Heart right ventricle (tissue), 16 donors: ENCODE results near the gene ELMO1. TPM values are rescaled to one million over a fixed set of nuclear protein-coding genes. Genes with fewer than 3 reads are reported as not detected.

Experiments used
- ATAC-seq, 8 donors: fragments of 200-7000 bp; cut with Tn5 transposase; one replicate each; pipeline ENCODE4 v1.9.1; 2020; ENCODE audit warnings: mild to moderate bottlenecking in 8 of 8, moderate library complexity in 8 of 8, moderate number of reproducible peaks in 1 of 8
- DNase-seq, 2 donors: peaks; one replicate each; pipeline ENCODE4 v3.0.0-alpha.2; 2020
- H3K27ac ChIP-seq, 10 donors: fragments of 200-600 bp; sonication (generic) in 2 of 10; one replicate each; pipeline versions ENCODE4 v1.5.0 to v1.8.0; 2020 to 2022; ENCODE audit warnings: mild to moderate bottlenecking in 3 of 10
- H3K27me3 ChIP-seq, 7 donors: fragments of 200-600 bp; one replicate each; pipeline ENCODE4 v1.8.0; 2021 to 2022; ENCODE audit warnings: mild to moderate bottlenecking in 2 of 7
- H3K36me3 ChIP-seq, 9 donors: fragments of 200-600 bp; sonication (generic) in 1 of 9; one replicate each; pipeline versions ENCODE4 v1.5.0 to v1.8.0; 2020 to 2022; ENCODE audit warnings: mild to moderate bottlenecking in 2 of 9
- H3K4me1 ChIP-seq, 9 donors: fragments of 200-600 bp; sonication (generic) in 1 of 9; one replicate each; pipeline versions ENCODE4 v1.5.0 to v1.8.0; 2020 to 2022; ENCODE audit warnings: mild to moderate bottlenecking in 4 of 9
- H3K4me3 ChIP-seq, 10 donors: fragments of 200-600 bp; sonication (generic) in 2 of 10; one replicate each; pipeline versions ENCODE4 v1.5.0 to v1.8.0; 2020 to 2022; ENCODE audit warnings: mild to moderate bottlenecking in 7 of 10, moderate library complexity in 2 of 10
- H3K9me3 ChIP-seq, 11 donors: fragments of 200-600 bp in 10 of 11; sonication (generic) in 2 of 11; one replicate each; pipeline versions ENCODE4 v1.5.0 to v1.8.0; 2013 to 2022; ENCODE audit warnings: mild to moderate bottlenecking in 2 of 11, control low read depth in 1 of 11, moderate library complexity in 1 of 11
- WGBS, 2 donors: extraction: QIAGEN DNeasy Blood & Tissue Kit; methylation state at CpG; one replicate each; pipeline ENCODE4 v1.1.7; 2013; ENCODE audit warnings: inconsistent platforms in 1 of 2; 5-methylcytosine and 5-hydroxymethylcytosine counted together
- intact Hi-C, 10 donors: fragments of 100-400 bp; cut with DNase I; formaldehyde crosslinking; loops; one replicate each; pipeline versions ENCODE4 v1.11.1 to v1.14.2; 2022
- polyA plus RNA-seq, 2 donors: library from polyadenylated mRNA; stranded (reverse); fragments of 200-250 nt; gene quantifications; one replicate each; pipeline ENCODE4 v1.2.3, GENCODE V29; 2013
- total RNA-seq, 10 donors: library from RNA; stranded (reverse); fragmentation: NEBNext Ultra II Directional in 3 of 10; extraction: Animal tissue kit (Norgen Biotek cat#: 25700) in 3 of 10; gene quantifications; one replicate each; pipeline versions ENCODE4 v1.2.1 to v1.2.4, GENCODE V29; 2021 to 2023
- TF ChIP-seq, protein P1 (sequence below), 9 donors: fragments of 200-600 bp; sonication (generic) in 2 of 9; IDR thresholded peaks; one replicate each; pipeline versions ENCODE4 v1.5.0 to v1.8.0; 2021 to 2022; ENCODE audit warnings: antibody characterized with exemption in 9 of 9, mild to moderate bottlenecking in 5 of 9, moderate library complexity in 1 of 9
- donor health status: Arrhythmogenic right ventricular cardiomyopathy.
- donor health status: ischemic (EF 13 %, LVEDD 7.1; RV severe dilation, severe dysfunction).
- donor health status: healthy with polysubstance abuse.
- donor health status: DM: no; HTN: yes; CAD: no.
- donor health status: DM: no; HTN: no; CAD: no.
- donor health status: ischemic (EF 25% LVEDD 6.9; RV normal size, moderate dysfunction).
- donor health status: ischemic (EF 25% LVEDD 5.7; RV mildly dilated, moderate dysfunction).
- donor health status: healthy.
- donor health status: DM: yes; HTN: yes; CAD: no.
- donor health status: Ischemic cardiomyopathy.
- donor health status: ischemic (EF 35%, LVEDD 5.7; RV mildly dilated, moderate dysfunction).
- donor health status: nonischemic (EF 11% LVEDD 7.7; RV severe dilation, severe dysfunction).
- donor health status: DM: yes; HTN: yes; CAD: no.
- donor health status: PGD.
- donor health status: ischemic (EF 29% LVEDD 5.4; RV normal size, mild dysfunction).
- donor health status: nonischemic (EF 23%, LVEDD 6.1; RV moderate dilation, normal function).

ELMO1 gene
- total and polyA plus RNA-seq, 12 donors = 8.5 to 18.0 (median 13.9) TPM

GRCh38 chr7:37231613-37232012 is 217.1 kb downstream of the ELMO1 start:
- no peak overlapping the region for H3K4me3 ChIP-seq
- H3K4me1 ChIP-seq = peaks cover 0 to 26% (median 3%) of the 10 kb centered on the region in 9 donors
- no peak overlapping the region for H3K27ac ChIP-seq
- WGBS, 2 donors = 97 to 99% methylated on average over 6 of the region's 6 CpGs
- no peak for DNase-seq
- H3K36me3 ChIP-seq = peaks cover 0 to 8% (median 0%) of the 10 kb centered on the region in 9 donors
- no peak for ATAC-seq
- intact Hi-C loops = loop anchor here in 7 of 10 donors (5.0 to 10.0 kb wide), 4 partner anchors 263 to 603 kb away; no protein-coding TSS in a partner anchor
- H3K27me3 ChIP-seq = no peaks in the 10 kb centered on the region
- H3K9me3 ChIP-seq = no peaks in the 10 kb centered on the region
- TF ChIP-seq, protein P1, sequence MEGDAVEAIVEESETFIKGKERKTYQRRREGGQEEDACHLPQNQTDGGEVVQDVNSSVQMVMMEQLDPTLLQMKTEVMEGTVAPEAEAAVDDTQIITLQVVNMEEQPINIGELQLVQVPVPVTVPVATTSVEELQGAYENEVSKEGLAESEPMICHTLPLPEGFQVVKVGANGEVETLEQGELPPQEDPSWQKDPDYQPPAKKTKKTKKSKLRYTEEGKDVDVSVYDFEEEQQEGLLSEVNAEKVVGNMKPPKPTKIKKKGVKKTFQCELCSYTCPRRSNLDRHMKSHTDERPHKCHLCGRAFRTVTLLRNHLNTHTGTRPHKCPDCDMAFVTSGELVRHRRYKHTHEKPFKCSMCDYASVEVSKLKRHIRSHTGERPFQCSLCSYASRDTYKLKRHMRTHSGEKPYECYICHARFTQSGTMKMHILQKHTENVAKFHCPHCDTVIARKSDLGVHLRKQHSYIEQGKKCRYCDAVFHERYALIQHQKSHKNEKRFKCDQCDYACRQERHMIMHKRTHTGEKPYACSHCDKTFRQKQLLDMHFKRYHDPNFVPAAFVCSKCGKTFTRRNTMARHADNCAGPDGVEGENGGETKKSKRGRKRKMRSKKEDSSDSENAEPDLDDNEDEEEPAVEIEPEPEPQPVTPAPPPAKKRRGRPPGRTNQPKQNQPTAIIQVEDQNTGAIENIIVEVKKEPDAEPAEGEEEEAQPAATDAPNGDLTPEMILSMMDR (IDR thresholded peaks at IDR 0.05) = no peak

DNA sequence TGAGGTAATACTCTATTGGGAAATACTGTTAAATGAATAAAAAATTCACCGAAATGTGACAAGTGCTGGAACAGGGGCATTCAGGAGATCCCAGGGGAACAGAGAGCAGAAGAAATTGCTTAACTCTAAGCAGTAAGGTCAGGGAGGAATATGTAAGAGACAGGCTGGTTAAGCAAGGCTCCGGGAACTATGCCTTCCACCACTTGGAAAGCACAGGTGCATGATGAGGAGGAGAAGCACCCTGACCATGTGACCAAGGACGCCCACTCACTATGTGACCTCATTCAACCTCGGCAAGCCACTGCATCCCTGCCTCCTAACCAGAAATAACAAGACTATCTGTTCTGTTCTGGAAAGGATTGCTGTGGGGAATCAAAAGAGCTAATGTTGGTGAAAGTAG is 218.4 kb downstream of the ELMO1 start:
- TF ChIP-seq, protein P1 (IDR thresholded peaks at IDR 0.05) = no peak
- intact Hi-C loops = loop anchor here in 7 of 10 donors (5.0 to 10.0 kb wide), 4 partner anchors 265 to 605 kb away; no protein-coding TSS in a partner anchor
- WGBS, 2 donors = 58 to 65% methylated on average over 4 of the region's 4 CpGs
- Histone ChIP-seq H3K4me3 (no peak overlapping the region), H3K9me3 (no peaks in the 10 kb centered on the region), H3K27ac (peak overlapping the region in 1 of 10 donors; percentile 9), H3K27me3 (no peaks in the 10 kb centered on the region), H3K36me3 (peaks cover 0 to 8% (median 0%) of the 10 kb centered on the region in 9 donors), H3K4me1 (peaks cover 0 to 22% (median 3%) of the 10 kb centered on the region in 9 donors)
- ATAC-seq (peak; percentile 55 to 97 (median 84)), DNase-seq (peak; percentile 24 to 46)

DNA sequence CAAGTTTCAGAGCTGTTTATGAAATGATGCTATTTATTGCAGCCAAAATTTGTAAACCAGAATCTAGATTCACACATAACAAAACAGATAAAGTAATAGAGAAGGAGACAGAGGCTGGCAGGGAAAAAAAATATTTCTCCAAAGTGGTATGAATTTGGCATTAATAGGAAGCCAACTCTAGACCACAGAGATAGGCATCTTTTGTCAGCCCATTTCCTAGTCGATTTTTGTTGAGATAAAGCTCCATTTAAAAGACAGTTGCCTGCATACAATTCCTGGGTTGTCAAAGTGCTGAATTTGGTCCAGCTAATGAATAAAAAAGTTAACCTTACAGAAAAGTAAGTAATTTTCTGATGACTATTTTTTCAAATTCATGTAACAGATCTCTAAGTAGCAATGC is 219.3 kb downstream of the ELMO1 start:
- H3K36me3 ChIP-seq = peaks cover 0 to 9% (median 0%) of the 10 kb centered on the region in 9 donors
- no peak overlapping the region for H3K4me3 ChIP-seq
- 47 to 66% methylated on average over 1 of the region's 1 CpG for WGBS, 2 donors
- DNase-seq (no peak), ATAC-seq (no peak)
- no peak overlapping the region for H3K27ac ChIP-seq
- H3K4me1 ChIP-seq = peaks cover 0 to 18% (median 3%) of the 10 kb centered on the region in 9 donors
- intact Hi-C loops = loop anchor here in 1 of 10 donors (10.0 kb wide), 1 partner anchor 285 kb away; no protein-coding TSS in a partner anchor
- no peaks in the 10 kb centered on the region for H3K9me3 ChIP-seq
- H3K27me3 ChIP-seq = no peaks in the 10 kb centered on the region
- TF ChIP-seq, protein P1 (IDR thresholded peaks at IDR 0.05) = no peak

DNA sequence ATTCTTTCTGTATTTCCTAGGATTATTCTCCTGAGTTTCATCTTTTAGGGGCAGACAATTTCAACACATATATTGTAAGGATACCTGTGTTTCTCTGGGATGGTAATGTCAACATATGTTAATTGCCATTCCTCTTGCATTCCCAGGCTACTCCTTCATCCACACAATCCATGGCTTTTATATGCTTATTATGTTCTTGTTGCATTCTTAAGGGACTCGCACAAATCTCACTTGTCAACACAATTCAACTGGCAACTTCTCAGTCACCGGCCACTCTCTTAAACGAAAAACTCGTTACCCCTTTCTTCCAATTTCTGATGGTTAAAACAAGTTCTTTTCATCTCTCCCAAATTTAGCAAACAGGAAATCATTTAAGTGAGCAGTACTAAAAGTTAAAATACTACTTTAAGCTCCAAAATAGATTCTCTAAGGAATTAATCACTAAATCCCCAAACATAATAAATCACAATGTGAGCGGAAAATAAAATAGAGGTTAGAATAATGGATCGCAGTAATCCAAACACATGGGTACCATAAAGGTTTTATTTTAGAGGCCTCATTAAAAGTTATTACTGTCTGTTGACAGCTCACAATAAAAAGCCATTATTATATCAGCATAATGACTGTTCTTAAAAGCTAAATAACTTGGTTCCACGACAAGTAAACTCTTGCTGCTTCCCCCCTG is 223.2 kb downstream of the ELMO1 start:
- no peaks in the 10 kb centered on the region for H3K9me3 ChIP-seq
- TF ChIP-seq, protein P1 (IDR thresholded peaks at IDR 0.05) = no peak
- H3K4me1 ChIP-seq = peaks cover 0 to 11% (median 0%) of the 10 kb centered on the region in 9 donors
- H3K27me3 ChIP-seq = no peaks in the 10 kb centered on the region
- WGBS, 2 donors = 80% methylated on average over 7 of the region's 7 CpGs
- H3K36me3 ChIP-seq = peaks cover 0 to 49% (median 0%) of the 10 kb centered on the region in 9 donors
- H3K4me3 ChIP-seq = no peak overlapping the region
- intact Hi-C loops = loop anchor here in 1 of 10 donors (10.0 kb wide), 1 partner anchor 289 kb away; no protein-coding TSS in a partner anchor
- ATAC-seq (no peak), DNase-seq (no peak)
- H3K27ac ChIP-seq = no peak overlapping the region
